Measurements from ENCODE around the gene LNX1.

LNX1 gene

DNA sequence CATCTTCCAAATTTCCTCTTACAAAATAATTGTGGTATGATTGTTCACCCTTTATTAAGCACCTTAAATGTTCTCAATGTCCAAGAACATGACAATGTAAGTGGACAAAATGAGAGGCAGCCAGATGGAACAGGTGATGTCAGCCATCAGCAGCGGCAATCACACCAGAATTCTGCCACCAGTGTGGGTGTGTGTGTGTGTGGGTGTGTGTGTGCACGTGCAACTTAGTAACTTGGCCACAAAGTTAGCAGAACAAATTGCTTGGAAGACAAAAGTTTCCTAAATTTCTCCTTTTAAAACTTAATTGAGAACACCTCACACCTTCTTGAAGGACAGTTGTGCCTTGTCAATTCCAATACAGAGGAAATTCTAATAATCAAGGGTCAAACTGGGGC lies 18.7 kb downstream of the LNX1 start:
- no peak for DNase-seq (ENCODE audit: low read depth, low spot score)

DNA sequence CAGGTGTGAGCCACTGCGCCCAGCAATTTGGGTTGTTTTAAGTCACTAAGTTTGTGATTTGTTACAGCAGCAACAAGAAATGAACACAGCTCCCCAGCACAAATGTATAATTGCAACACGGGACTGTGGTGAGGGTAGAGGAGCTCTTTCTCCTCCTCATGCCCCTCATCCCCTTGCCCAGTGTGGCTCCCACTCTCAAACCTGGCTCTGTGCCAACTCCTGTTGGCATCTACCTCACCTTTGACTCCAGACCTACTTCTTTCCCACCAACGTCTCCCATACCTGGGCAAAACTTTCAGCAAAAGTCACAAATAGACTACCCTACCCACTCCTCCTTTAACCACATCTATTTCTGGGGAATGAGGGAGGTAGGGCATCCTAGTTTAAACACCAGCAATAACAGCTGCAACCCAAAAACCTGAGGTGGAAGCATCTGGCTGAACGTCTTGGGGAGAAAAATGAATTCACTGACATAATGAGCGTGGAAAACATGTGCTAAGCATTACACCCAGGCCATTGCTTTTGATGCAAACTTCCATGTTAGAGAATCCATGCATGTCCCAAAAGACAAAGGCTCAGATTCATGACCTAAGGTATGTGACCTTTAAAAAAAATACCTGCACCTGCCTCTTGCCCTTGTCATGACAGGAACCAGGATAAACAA lies 19.2 kb downstream of the LNX1 start:
- no peak for DNase-seq (ENCODE audit: low read depth, low spot score)

DNA sequence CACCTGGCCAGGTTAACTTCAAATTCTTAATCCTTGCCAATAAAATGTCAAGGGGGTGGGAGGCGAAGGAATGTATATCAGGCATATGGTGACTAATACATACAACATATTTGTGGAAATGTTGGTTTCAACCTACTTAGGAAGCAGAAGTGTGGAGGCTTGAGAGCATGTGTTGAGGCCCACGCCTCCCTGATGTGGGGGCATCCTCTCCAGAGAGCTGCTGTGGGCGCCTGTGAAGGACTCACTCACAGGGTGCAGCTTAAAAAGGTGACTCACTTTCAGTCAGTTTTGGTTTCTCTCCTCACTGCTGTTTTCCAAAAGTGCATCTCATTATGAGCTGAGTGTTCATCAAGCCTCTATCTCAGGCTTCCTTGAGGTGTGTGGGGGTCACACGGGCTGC lies 27.5 kb downstream of the LNX1 start:
- DNase-seq (ENCODE audit: low read depth, low spot score) = no peak

DNA sequence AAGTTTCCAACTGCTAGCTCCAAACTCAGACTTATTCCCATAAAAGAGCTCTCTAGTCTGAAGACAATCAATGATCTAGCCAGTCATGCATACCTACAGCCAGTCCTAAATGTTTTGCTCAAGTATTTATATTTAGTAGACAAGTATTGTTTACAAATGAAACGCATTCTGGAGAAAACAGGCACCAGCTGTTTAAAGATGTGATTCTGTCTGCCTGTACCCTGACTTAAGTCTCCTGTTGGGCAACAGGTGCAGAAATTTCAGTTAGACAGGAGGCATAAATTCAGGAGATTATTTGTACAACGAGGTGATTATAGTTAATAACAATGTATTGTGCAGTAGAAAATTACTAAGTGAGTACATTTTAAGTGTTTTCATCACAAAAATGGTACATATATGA lies 28.9 kb downstream of the LNX1 start:
- DNase-seq (ENCODE audit: low read depth, low spot score) = no peak

DNA sequence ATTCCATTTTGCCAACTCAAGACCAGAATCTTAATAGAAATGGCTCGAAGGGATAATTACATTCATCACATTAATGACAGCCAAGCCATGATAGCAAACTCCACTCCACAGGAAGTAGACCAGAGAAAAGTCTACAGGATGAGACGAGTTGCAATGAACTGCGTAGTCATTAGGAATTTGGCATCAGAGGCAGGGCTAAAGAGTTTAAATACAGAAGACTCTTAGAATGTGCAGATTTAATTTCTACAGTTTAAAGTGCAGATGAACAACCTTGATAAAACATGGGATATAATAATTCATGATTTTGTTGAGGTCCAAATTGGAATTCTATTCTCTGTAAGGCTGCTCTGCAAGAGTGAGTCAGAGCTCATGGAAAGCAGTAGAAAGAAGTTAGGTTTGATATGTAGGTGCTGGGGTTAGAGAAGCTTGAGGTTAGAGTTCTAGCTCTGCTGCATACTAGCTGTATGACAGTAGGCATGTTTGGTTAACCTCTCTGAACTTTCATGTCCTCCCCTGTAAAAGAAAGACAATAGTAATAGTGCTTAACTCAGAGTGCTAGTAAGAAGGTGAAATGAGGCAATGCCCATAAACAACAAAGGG lies 32.2 kb downstream of the LNX1 start:
- DNase-seq (ENCODE audit: low read depth, low spot score) = no peak

DNA sequence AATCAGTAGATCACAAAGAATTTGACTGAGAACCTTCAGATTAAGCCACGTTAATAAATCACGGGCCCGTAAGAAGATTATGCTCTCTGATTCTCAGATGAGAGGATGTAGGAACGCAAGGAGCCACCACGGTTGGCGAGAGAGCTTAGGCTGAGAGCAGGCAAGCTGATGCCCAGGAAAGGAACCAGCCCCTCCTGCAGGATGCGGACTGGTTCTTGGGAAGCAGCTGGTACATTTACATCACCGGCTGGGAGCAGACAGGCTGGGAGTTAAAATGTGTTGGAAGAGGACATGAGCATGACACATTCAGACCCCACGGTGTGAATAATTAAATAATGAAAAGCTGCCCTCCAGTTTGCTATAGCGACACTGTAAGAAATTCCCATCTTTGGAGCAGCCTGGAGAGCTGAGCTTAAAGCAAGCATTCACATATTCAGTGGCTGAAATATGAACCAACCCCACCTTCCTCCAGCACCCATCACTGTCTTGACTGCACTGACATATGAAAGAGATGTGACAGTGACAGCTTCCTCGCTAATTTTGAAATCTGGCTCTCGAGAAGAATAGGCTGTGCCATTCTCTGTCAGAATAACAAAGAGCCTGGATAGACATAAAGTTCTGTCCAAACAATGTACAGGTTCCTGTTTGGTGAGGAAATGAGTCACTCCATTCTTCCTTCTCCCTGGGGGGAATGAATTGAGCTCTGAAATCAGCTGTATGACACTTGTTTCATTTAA lies 33.1 kb downstream of the LNX1 start:
- no peak for DNase-seq (ENCODE audit: low read depth, low spot score)

DNA sequence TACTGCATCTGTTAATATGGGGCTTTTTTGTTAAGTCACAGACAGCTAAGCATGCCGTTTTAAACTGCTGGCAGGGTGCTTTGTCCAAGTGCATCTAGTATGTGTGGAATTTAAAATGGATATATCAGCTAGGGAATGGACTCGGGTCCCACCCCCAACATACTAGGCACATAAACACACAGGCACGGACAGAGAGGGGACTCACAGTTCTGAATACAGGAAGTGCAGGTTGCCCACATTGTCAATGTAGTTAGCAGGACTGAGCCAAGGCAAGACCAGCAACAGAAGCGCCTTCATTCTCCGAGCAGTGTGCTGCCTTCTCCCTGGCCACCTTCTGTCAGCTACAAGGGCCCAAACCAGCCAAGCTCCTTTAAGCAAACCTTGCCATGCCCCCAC lies 33.6 kb downstream of the LNX1 start:
- DNase-seq (ENCODE audit: low read depth, low spot score) = no peak

DNA sequence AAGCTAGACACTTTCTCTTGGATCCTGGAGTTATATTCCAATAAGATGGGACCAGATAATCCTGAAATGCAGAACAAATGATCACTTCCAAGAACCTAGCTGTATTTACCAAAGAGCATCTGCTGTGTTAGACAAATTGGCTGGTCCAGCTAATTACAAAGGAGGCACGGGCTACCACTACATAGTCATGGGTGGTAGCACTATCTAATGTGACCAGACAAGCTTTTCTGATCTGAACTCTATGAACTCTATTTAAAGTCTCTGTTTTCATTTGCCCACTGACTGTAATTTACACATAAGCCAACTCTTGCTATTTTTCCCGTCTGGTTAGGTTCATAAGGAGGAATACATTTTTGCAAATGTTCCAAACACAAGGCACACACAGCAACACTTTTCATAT lies 34.6 kb downstream of the LNX1 start:
- DNase-seq (ENCODE audit: low read depth, low spot score) = no peak

DNA sequence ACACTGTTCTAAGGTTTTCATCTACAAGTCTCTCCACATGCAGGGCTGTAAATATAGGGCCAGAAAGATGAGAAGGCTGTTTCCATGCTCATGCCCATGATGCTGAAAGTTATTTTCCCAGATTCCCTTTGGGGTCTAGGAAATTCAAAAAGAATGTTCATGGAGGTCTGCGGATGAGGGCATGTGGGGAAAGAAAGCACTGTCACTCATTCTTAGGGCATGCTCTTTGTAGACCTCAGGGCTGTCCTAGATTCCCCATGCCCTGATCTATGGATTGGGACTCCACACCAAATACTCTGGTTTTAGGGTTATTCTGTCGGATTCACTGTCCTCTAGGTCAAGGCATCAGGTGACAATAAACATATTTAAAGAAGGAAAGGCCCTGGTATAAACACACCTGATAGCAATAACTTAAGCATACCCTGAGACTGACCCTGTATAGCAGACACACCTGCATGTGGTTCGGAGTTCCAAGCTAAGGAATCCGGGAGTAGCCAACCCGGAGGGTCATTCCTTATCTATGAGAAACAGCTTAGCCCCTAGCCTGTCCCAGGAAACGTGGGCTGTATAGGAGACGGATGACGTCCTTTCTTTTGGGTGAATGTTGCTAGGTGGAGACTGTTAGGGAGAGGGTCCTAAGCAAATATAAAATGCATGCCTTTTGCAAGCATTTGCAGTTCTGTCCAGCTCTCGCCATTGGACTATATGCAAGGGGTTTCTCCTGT lies 37.6 kb downstream of the LNX1 start:
- DNase-seq (ENCODE audit: low read depth, low spot score) = no peak

DNA sequence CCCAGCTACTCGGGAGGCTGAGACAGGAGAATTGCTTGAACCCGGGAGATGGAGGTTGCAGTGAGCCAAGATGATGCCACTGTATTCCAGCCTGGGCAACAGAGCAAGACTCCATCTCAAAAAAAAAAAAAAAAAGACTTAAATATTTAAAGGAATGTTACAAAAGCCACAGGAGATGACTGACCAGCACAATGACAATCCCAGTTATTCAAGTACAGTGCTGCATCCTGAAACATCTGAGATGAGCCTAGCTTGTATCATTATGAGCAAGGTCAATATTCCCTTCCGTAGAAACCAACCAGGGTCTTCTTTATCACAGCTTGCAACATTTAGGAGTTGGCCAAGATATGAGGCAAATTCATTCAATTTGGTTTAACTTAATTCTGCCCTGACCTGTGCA lies 38.6 kb downstream of the LNX1 start:
- no peak for DNase-seq (ENCODE audit: low read depth, low spot score)

DNA sequence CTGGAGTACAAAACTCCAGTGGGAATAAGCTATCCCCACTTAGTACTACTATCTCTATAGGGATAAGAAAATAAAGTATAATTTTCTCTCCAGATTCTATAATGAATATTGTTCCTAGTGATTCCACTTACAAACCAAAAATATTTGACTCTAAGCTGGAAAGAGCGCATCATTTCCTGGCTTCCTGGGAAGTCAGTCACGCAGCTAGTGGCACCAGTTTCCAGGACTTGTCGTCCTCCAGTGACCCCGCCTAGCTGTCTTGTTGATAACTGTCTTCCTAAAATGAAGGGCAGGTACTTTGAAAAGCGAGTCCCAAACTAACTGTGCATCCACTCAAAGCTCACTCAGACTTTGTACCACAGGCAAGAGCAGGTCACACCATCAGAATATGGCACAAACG lies 39.3 kb downstream of the LNX1 start:
- DNase-seq (ENCODE audit: low read depth, low spot score) = no peak

DNA sequence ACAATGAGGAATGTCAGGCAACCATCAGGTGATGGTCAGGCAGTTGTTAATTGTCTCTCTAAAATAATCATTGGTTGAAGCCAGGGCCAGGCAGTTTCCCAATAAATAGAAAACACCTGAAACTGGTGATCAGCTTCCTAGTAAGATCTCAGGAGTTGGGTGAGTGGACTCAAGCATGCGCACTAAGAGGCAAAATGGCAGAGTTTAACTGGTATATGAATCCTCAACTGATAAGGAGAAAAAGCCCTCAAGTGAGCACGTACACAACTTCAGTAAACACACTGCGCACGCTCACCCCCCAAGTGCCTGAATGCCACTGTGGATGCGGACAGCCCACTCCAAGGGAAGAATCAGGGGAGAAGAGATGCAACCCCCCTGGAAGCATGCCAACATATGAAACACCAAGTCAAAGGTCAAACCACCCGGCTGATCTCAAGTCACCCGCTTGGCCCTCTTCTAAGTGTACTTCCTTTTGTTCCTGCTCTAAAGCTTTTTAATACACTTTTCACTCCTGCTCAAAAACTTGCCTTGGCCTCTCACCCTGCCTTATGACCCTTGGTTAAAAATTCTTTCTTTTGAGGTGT lies 39.9 kb downstream of the LNX1 start:
- no peak for DNase-seq (ENCODE audit: low read depth, low spot score)

DNA sequence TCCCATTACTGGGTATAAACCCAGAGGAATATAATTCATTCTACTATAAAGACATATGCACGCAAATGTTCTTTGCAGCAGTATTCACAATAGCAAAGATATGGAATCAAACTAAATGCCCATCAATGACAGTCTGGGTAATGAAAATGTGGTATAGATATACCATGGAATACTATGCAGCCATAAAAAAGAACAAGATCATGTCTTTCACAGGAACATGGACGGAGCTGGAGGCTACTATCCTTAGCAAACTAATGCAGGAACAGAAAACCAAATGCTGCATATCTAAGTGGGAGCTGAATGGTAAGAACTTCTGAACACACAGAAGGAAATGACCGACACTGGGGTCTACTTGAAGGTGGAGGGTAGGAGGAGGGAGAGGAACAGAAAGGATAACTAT lies 42.6 kb downstream of the LNX1 start:
- no peak for DNase-seq (ENCODE audit: low read depth, low spot score)

DNA sequence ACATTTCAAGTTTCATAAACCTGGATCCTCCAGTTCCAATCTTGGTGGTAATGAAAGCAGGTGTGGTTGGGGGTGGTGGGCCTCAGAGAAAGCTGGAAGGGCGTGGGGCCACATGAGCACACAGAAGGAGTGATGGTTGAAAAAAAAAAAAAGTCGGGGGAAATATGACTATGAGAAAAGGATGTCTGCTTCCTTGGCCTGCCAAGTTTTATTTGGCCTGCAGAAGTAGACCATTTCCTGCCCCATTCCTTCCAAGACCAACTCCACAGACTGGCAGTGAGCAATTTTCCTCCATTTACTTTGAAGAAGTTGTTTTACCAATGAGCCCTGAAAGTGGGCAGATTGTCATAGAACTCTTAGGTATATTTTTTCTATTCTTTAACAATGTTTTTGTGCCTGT lies 43.3 kb downstream of the LNX1 start:
- DNase-seq (ENCODE audit: low read depth, low spot score) = no peak

DNA sequence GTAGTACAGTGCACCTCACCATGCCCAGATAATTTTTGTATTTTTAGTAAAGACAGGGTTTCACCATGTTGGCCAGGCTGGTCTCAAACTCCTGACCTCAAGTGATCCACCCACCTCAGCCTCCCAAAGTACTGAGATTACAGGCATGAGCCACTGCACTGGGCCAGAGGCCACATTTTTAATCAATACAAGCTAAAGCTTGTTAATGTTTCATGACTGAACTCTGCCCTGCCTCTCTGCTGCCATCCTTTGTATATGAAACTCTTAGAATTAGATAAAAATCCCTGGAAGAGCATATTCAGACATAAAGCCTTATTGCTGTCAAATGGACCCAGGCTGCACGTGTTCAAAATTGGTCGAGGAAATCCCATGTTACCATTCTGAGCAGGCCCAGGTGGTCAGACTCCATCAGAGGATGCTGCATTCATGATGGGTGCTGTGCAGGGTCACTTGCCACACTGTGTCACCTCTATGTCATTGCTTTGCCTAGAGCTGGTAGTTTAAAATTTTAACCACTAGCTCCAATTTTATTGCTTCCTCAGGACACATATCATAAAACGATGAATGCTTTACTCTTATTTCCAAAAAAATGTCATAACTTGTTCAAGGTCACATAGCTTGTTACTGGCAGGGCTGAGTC lies 45.2 kb downstream of the LNX1 start:
- DNase-seq (ENCODE audit: low read depth, low spot score) = no peak

DNA sequence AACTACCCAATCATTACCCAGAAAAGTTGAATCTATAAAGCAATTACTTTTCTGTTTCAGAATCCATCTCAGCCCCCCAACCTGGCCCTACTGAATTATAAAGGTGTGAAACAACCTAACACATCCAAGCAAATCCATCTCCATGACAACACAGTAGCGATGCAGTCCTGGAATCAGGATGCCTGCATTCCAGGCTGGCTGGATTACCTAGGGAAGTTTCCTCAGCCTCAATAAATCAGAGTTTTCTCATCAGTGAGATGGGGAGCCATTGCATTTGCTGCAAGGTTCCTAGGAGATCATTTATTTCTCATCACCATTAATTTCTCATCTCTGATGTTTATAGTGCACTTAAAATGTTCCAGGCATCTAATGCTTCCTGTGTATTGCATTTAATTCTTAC lies 46.0 kb downstream of the LNX1 start:
- DNase-seq (ENCODE audit: low read depth, low spot score) = no peak

DNA sequence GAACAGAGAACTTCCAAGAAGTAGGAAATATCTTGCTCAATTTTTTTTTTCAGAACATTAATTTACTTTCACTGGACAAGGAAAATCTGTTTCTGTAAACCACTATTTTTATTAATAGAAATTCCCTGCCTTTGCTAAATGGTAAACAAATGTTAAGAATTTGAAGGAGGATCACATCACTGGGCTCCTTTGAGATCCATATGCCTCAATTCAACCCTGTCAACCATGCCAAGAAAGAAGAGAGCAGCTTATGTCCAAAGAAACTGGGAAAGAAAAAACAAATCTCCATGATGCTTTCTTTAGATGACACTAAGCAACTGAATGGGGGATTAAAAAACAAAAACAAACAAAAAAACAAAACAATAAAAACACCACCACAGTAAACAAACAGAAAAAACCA lies 47.7 kb downstream of the LNX1 start:
- no peak for DNase-seq (ENCODE audit: low read depth, low spot score)

DNA sequence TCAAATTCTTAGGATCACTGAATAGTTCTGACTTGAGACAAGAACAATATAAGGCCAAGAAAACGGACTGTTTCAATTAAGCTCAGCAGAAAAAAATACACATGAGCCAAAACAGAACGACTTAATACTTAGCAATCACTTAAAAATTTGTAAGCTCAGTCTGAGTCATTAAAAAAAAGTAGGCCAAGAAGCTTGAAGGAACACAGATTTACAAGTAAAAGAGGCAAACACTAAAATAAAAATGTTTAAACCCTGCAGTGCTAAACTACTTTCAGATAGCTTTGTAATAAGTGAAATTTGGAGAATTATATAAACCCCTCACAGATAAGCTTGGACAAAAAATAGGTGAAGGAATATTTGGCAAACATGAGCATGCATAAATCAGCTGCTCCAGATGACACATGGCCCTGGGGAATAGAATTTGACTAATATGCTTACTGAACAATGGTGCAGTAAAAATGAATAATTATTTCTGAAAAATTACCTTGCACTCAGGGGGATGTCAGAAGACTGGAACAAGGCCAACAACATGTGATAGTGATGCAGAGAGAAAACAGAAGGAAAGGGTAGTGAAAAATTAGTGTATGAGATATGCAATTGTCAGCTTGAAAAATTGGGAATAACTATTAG lies 49.6 kb downstream of the LNX1 start:
- DNase-seq (ENCODE audit: low read depth, low spot score) = no peak

DNA sequence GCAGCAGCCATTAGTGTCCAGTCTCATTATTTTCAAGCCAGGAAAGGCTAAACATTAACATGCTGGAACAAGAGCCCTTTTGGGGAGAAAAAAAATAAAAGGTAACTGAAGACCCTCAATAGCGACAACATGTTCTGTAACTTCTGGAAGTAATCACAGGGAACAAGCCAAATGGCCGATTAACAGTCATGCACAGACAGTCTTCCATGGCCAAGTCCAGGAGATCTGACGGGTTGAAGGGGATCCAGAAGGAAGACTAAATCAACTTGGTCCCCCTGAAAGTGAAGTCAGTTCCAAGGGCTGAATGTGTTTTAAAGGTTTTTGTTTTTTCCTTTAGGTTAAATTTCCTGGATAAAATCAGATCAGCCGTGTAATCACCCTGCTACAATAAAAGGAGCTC lies 52.5 kb downstream of the LNX1 start:
- no peak for DNase-seq (ENCODE audit: low read depth, low spot score)

DNA sequence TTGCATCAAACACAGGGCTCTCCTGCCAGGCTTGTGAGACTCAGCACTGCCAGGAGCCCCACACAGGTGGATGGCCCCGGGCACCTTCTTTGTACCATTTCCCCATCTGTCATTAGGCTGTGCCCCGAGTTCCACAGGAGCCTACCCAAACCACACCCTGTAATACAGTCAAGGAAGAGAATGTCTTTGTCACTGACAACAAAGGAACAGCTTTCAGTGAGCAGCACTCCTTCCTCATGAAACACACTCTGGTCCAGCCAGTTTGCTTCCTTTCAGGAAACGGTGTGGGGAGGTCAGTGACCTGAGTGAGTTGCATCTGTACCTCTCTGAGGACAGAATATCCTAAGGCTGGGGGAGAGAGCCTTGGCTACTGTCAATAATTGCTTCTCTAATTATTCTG lies 53.7 kb downstream of the LNX1 start:
- no peak for DNase-seq (ENCODE audit: low read depth, low spot score)

DNA sequence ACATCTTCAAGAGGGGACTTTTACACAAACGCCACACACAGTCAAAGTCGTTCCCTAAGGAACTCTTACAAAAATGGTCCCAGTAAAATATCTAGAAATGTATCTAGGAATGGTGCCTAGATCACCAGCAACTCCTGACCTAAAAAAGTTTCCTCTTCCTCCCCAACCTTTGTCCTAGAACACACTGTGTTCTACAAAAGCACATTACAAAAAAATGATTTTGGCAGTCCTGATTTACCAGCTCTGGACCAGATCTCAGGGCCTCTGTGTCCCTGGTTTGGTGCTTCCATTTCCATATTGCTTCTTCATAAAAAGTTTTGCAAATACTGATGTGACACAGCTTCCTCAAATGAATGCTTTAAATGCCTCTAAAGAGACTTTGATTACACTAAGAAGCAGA lies 55.0 kb downstream of the LNX1 start:
- DNase-seq (ENCODE audit: low read depth, low spot score) = no peak
